RCC 7860 (cell line): Measurements from ENCODE around the gene NACC1.

ENCODE experiments used
- DNase-seq: peaks from one replicate; pipeline ENCODE4 v3.0.0-alpha.2; 2015; ENCODE audit warnings: low spot score
- FAIRE-seq: peaks from 2 replicates; lab custom pipeline; 2012; peaks lifted over from hg19 to GRCh38; lab: Jason Lieb, UNC

Gene NACC1

GRCh38 chr19:13099073-13099999 lies 18.7 kb upstream of the NACC1 start:
- DNase-seq (no peak), FAIRE-seq (no peak)

GRCh38 chr19:13100031-13100588 lies 18.0 kb upstream of the NACC1 start:
- no peak for FAIRE-seq

GRCh38 chr19:13100841-13101589 lies 17.0 kb upstream of the NACC1 start:
- DNase-seq, result no peak
- FAIRE-seq, result no peak

More at GRCh38 chr19:13100031-13100588, 18.0 kb upstream of the NACC1 start:
- peak; percentile 25 for DNase-seq

- FAIRE-seq (no peak), DNase-seq (no peak)
These were observed 16.3 kb upstream of the NACC1 start for GRCh38 chr19:13101590-13102415.

- no peak for DNase-seq
- no peak for FAIRE-seq
These were observed 15.7 kb upstream of the NACC1 start for GRCh38 chr19:13102416-13102665.

- FAIRE-seq (no peak), DNase-seq (no peak)
These were observed 15.1 kb upstream of the NACC1 start, which contains the start of gene LYL1 for GRCh38 chr19:13102666-13103580. TSS of gene LYL1 (minus strand) at chr19:13102858. CDS start at chr19:13101171, 1,687 bp downstream.

GRCh38 chr19:13103581-13104359 lies 14.3 kb upstream of the NACC1 start:
- DNase-seq (no peak), FAIRE-seq (no peak)

GRCh38 chr19:13104360-13104847 lies 13.7 kb upstream of the NACC1 start:
- no peak for DNase-seq
- no peak for FAIRE-seq

- FAIRE-seq (no peak), DNase-seq (no peak)
These were observed 13.0 kb upstream of the NACC1 start for GRCh38 chr19:13104848-13105711.

- no peak for FAIRE-seq
- no peak for DNase-seq
These were observed 8.5 kb upstream of the NACC1 start for GRCh38 chr19:13109361-13110098.

- FAIRE-seq (no peak), DNase-seq (no peak)
These were observed 7.9 kb upstream of the NACC1 start for GRCh38 chr19:13110099-13110610.

GRCh38 chr19:13112555-13112954 lies 5.5 kb upstream of the NACC1 start:
- DNase-seq (no peak), FAIRE-seq (no peak)

GRCh38 chr19:13115936-13116281 lies 2.2 kb upstream of the NACC1 start:
- DNase-seq (no peak), FAIRE-seq (no peak)

- FAIRE-seq (peak; percentile 56), DNase-seq (peak; percentile 91)
These were observed 1.5 kb upstream of the NACC1 start, which contains the start of gene TRMT1 for GRCh38 chr19:13116282-13117175. TSS of gene TRMT1 (minus strand) at chr19:13116740. CDS start at chr19:13116399, 341 bp downstream.

GRCh38 chr19:13117176-13117771 lies 790 bp upstream of the NACC1 start:
- DNase-seq, result no peak
- FAIRE-seq, result no peak
